Measurements from ENCODE around the gene MKNK1. TPM values are rescaled to one million over a fixed set of nuclear protein-coding genes. Genes with fewer than 3 reads are reported as not detected.

The MKNK1 gene
- total and polyA plus RNA-seq, 2 of the 8 experiments (the other 6 are each of a cell fraction or from before 2014, with no cell fraction given) = 13.9 to 21.5 TPM

DNA sequence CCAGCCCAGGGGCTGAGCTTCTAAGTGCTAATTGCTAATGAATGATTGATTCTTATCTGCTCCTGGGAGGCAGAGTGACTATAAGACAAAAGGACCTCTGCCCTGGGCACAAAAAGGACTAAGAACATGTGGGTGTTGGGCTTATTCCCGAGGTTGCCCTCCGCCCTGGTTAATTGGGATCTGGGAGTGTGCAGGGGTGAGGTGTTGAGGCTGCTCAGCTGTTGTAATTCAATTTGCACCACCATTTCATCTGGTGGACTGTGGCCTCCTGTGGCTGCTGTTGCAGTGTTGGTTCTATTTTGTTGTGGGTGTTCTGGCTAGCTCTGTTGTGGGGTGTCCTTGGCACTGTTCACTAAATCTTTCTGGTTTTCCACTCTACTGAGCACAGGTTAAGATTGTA lies 65.9 kb downstream of the MKNK1 start:
- CTCF ChIA-PET (ENCODE audit: partially characterized antibody) = interaction anchor here (1.1 to 25.0 kb wide), 10 partner anchors 7 to 96 kb away, joined by 3 to 1068 read pairs (median 6); partner anchors contain the start of gene DMBX1
- peaks cover 15 to 63% (median 52%) of the 10 kb centered on the region in 4 experiments for H3K27me3 ChIP-seq (replicated peaks in 1 of 4; ENCODE audit: control insufficient read depth in 3 of 4, extremely low read depth in 1 of 4, insufficient read depth in 3 of 4, low read length in 3 of 4)
- no peak for TF ChIP-seq CEBPB (IDR thresholded peaks at IDR 0.05; ENCODE audit: low read depth, low read length)
- no peak for TF ChIP-seq RFX5 (IDR thresholded peaks at IDR 0.05; ENCODE audit: borderline replicate concordance, low read depth, low read length)
- TF ChIP-seq SP2 (IDR thresholded peaks at IDR 0.05; ENCODE audit: low read length) = no peak
- TF ChIP-seq, protein P1, sequence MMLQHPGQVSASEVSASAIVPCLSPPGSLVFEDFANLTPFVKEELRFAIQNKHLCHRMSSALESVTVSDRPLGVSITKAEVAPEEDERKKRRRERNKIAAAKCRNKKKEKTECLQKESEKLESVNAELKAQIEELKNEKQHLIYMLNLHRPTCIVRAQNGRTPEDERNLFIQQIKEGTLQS (IDR thresholded peaks at IDR 0.05; ENCODE audit: insufficient read depth, low read depth, low read length) = no peak
- TF ChIP-seq TAF7 (optimal IDR thresholded peaks at IDR 0.05; ENCODE audit: borderline replicate concordance, low read depth, low read length) = no peak
- no peak for TF ChIP-seq NRF1 (IDR thresholded peaks at IDR 0.05; ENCODE audit: low read depth, low read length)
- TF ChIP-seq SUZ12 (IDR thresholded peaks at IDR 0.05; ENCODE audit: low read length) = no peak
- TF ChIP-seq ASH2L (IDR thresholded peaks at IDR 0.05; ENCODE audit: low read length) = no peak
- TF ChIP-seq KDM1A (IDR thresholded peaks at IDR 0.05; ENCODE audit: borderline replicate concordance, low read length) = no peak
- TF ChIP-seq POU5F1 (IDR thresholded peaks at IDR 0.05; ENCODE audit: low read depth, low read length) = no peak
- no peak for TF ChIP-seq HDAC2 (IDR thresholded peaks at IDR 0.05; ENCODE audit: borderline replicate concordance in 1 of 2, low read depth in 2 of 2, low read length in 2 of 2)
- no peak for TF ChIP-seq EP300 (IDR thresholded peaks at IDR 0.05; ENCODE audit: borderline replicate concordance in 1 of 2, low read depth in 2 of 2, low read length in 2 of 2)
- no peak for TF ChIP-seq KDM5A (IDR thresholded peaks at IDR 0.05; ENCODE audit: low read length)
- no peak for TF ChIP-seq JUN (IDR thresholded peaks at IDR 0.05; ENCODE audit: low read depth, low read length)

More for the DNA sequence above, 65.9 kb downstream of the MKNK1 start:
- H2BK15ac ChIP-seq (ENCODE audit: low read length) = no peak overlapping the region
- H3K4me1 ChIP-seq (replicated peaks in 1 of 4; ENCODE audit: control insufficient read depth in 3 of 4, insufficient read depth in 4 of 4, low read length in 3 of 4) = peaks cover 0 to 6% (median 3%) of the 10 kb centered on the region in 4 experiments; a peak in 5 of 7 replicates
- no peak overlapping the region for H2BK20ac ChIP-seq (ENCODE audit: low read length)
- POLR2A ChIA-PET (ENCODE audit: partially characterized antibody) = no interaction called here
- H2AFZ ChIP-seq (ENCODE audit: low read length) = no peak overlapping the region
- no peaks in the 10 kb centered on the region for H3K36me3 ChIP-seq (ENCODE audit: control insufficient read depth in 2 of 4, insufficient read depth in 4 of 4, low read length in 3 of 4)
- no peaks in the 10 kb centered on the region for H3K79me1 ChIP-seq (ENCODE audit: low read depth, low read length)
- H3K4me3 ChIP-seq (ENCODE audit: extremely low read depth in 1 of 4, insufficient read depth in 2 of 4, low read depth in 3 of 4, low read length in 4 of 4) = no peak overlapping the region
- DNase-seq (ENCODE audit: low read depth in 1 of 2, low spot score in 2 of 2) (no peak), FAIRE-seq (no peak)
- WGBS, 2 experiments (ENCODE audit: extremely low coverage in 1 of 2, insufficient coverage in 1 of 2, insufficient read length in 1 of 2, insufficient replicate concordance in 2 of 2, low coverage in 1 of 2, low lambda C conversion rate in 2 of 2, missing lambda C conversion rate in 1 of 2) = 85% methylated on average over 2 of the region's 2 CpGs; no CpG with 5 or more reads in 1 of the 2 experiments
- H2BK5ac ChIP-seq (ENCODE audit: low read depth, low read length) = no peak overlapping the region
- no peak overlapping the region for H2AK5ac ChIP-seq (ENCODE audit: low read depth, low read length)
- H3K4me2 ChIP-seq (ENCODE audit: insufficient read depth in 1 of 2, low read depth in 2 of 2, low read length in 2 of 2) = no peak overlapping the region
- no peak overlapping the region for H3K23ac ChIP-seq (ENCODE audit: insufficient read length)
- H3K79me2 ChIP-seq (ENCODE audit: control insufficient read depth in 1 of 2, insufficient read depth in 2 of 2, low read length in 2 of 2) = no peaks in the 10 kb centered on the region
- no peak overlapping the region for H3K9ac ChIP-seq (replicated peaks in 1 of 4; ENCODE audit: extremely low read depth in 1 of 4, low read depth in 3 of 4, low read length in 3 of 4)
- H3K4ac ChIP-seq (replicated peaks; ENCODE audit: insufficient read length, low read depth, low read length) = no peak overlapping the region
- H3K14ac ChIP-seq (ENCODE audit: insufficient read length) = no peak overlapping the region
- no peak overlapping the region for H3K18ac ChIP-seq (ENCODE audit: extremely low read depth, low read length)
- H2BK12ac ChIP-seq (ENCODE audit: low read depth, low read length) = no peak overlapping the region
- peaks cover 4% of the 10 kb centered on the region; the same call in 1 of the 2 replicates for H3K23me2 ChIP-seq (ENCODE audit: low read depth, low read length)
- peaks cover 0 to 2% of the 10 kb centered on the region in 2 experiments for H4K20me1 ChIP-seq (replicated peaks in 1 of 2; ENCODE audit: control insufficient read depth in 1 of 2, insufficient read depth in 2 of 2, low read length in 2 of 2)
- H2BK120ac ChIP-seq (replicated peaks; ENCODE audit: low read depth, low read length) = no peak overlapping the region
- H3K27ac ChIP-seq (ENCODE audit: low read depth, low read length) = no peak overlapping the region
- H4K91ac ChIP-seq (replicated peaks; ENCODE audit: insufficient read length, low read length) = no peak overlapping the region
- H3K56ac ChIP-seq (replicated peaks; ENCODE audit: insufficient read length, low read depth, low read length) = no peak overlapping the region
- H3K9me3 ChIP-seq (ENCODE audit: insufficient read depth in 2 of 2, low read depth in 1 of 2, low read length in 1 of 2) = no peaks in the 10 kb centered on the region
- H4K8ac ChIP-seq (ENCODE audit: extremely low read depth, insufficient read depth, low read length) = no peak overlapping the region
- no peak overlapping the region for H4K5ac ChIP-seq (ENCODE audit: insufficient read length, low read depth, low read length)

All from H1 (cell line).